GM21825 (cell line): ENCODE data around the gene ACTG1.

ENCODE experiments used
- ATAC-seq: cut with Tn5 transposase; IDR thresholded peaks from one replicate; pipeline ENCODE4 v1.9.1; 2021; ENCODE audit warnings: mild to moderate bottlenecking, moderate library complexity; ENCODE audit not compliant: unreplicated experiment

Gene ACTG1

GRCh38 chr17:81545160-81545949 lies 32.8 kb upstream of the ACTG1 start:
- no peak for ATAC-seq

- ATAC-seq: no peak
Measured at GRCh38 chr17:81544281-81544974, 31.8 kb upstream of the ACTG1 start.

GRCh38 chr17:81543756-81544155 lies 31.2 kb upstream of the ACTG1 start:
- ATAC-seq: no peak

GRCh38 chr17:81543339-81543675 lies 30.7 kb upstream of the ACTG1 start:
- ATAC-seq: no peak

GRCh38 chr17:81542431-81543338 lies 30.1 kb upstream of the ACTG1 start:
- ATAC-seq: no peak

- no peak for ATAC-seq
Measured at GRCh38 chr17:81541123-81541522, 28.5 kb upstream of the ACTG1 start.

GRCh38 chr17:81540676-81541027 lies 28.1 kb upstream of the ACTG1 start:
- no peak for ATAC-seq

- ATAC-seq: no peak
Measured at GRCh38 chr17:81539961-81540675, 27.5 kb upstream of the ACTG1 start.

GRCh38 chr17:81539571-81539900 lies 26.9 kb upstream of the ACTG1 start:
- no peak for ATAC-seq

GRCh38 chr17:81538651-81539570 lies 26.3 kb upstream of the ACTG1 start:
- ATAC-seq: no peak

GRCh38 chr17:81537856-81538555 lies 25.4 kb upstream of the ACTG1 start:
- no peak for ATAC-seq

GRCh38 chr17:81537343-81537855 lies 24.8 kb upstream of the ACTG1 start:
- ATAC-seq: no peak

- ATAC-seq: no peak
Measured at GRCh38 chr17:81536299-81537290, 24.0 kb upstream of the ACTG1 start.

- ATAC-seq: no peak
Measured at GRCh38 chr17:81535480-81536298, 23.1 kb upstream of the ACTG1 start.

- ATAC-seq: no peak
Measured at GRCh38 chr17:81535007-81535328, 22.4 kb upstream of the ACTG1 start.

- no peak for ATAC-seq
Measured at GRCh38 chr17:81534157-81535006, 21.8 kb upstream of the ACTG1 start.
